Mammary epithelial cell (primary cell): ENCODE measurements around the gene ATP1B1.

Source experiments
- EZH2 ChIP-seq: IDR thresholded peaks from 2 replicates; pipeline ENCODE4 v1.6.1; 2012; ENCODE audit warnings: low read length, inconsistent platforms, borderline replicate concordance
- TF ChIP-seq, protein P1 (sequence below), 2 donors: IDR thresholded peaks in 1 of 2; conservative IDR thresholded peaks in 1 of 2; 2 replicates each; pipeline ENCODE4 v1.5.1; 2011 to 2012; ENCODE audit warnings: inconsistent platforms in 2 of 2, low read length in 2 of 2, mild to moderate bottlenecking in 2 of 2, control low read depth in 1 of 2, low read depth in 1 of 2; ENCODE audit not compliant: insufficient read depth in 1 of 2; ENCODE audit errors: extremely low read depth in 1 of 2

DNA sequence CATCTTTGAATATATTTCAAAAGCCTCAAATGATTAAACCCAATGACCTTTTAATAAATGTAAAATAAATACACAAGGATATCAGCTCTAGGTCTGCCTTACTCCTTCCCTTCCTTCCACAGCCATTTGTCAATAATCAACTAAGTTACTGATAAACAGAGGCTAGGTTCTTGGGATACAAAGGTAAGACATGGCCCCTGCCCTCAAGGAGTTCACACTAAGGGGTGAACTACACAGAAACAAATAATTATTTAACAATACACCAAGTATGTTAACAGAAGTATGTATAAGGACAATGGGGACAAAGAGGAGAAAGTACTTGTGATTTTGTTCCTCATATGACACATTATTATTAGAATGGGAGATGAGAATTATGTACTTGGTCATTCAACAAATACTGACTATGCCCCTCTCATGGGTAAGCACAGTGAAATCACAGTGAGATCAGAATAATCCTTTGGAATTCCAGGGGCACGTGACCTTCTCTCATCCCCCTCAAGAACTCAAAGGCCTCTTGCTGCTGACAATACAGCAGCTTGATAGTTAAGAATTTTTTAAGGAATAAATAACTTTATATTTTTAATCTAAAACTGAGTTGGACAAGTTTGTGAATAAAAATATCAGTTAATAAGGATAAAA, 40.2 kb downstream of the ATP1B1 start:
- TF ChIP-seq, protein P1, sequence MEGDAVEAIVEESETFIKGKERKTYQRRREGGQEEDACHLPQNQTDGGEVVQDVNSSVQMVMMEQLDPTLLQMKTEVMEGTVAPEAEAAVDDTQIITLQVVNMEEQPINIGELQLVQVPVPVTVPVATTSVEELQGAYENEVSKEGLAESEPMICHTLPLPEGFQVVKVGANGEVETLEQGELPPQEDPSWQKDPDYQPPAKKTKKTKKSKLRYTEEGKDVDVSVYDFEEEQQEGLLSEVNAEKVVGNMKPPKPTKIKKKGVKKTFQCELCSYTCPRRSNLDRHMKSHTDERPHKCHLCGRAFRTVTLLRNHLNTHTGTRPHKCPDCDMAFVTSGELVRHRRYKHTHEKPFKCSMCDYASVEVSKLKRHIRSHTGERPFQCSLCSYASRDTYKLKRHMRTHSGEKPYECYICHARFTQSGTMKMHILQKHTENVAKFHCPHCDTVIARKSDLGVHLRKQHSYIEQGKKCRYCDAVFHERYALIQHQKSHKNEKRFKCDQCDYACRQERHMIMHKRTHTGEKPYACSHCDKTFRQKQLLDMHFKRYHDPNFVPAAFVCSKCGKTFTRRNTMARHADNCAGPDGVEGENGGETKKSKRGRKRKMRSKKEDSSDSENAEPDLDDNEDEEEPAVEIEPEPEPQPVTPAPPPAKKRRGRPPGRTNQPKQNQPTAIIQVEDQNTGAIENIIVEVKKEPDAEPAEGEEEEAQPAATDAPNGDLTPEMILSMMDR (conservative IDR thresholded peaks at IDR 0.05 in 1 of 2, IDR thresholded peaks at IDR 0.05 in 1 of 2; ENCODE audit: extremely low read depth in 1 of 2, insufficient read depth in 1 of 2, low read depth in 1 of 2, low read length in 2 of 2), result no peak
- no peak for TF ChIP-seq EZH2
